ENCODE data around the gene PLCH2. TPM values are rescaled to one million over a fixed set of nuclear protein-coding genes. Genes with fewer than 3 reads are reported as not detected.

The PLCH2 gene
- total and polyA plus RNA-seq, 4 donors, result 2.1 to 7.9 (median 3.4) TPM

GRCh38 chr1:2479186-2479585 is 3.1 kb downstream of the PLCH2 start:
- Histone ChIP-seq H3K36me3 (ENCODE audit: control insufficient read depth in 4 of 4, insufficient read depth in 4 of 4, low read length in 4 of 4) (no peaks in the 10 kb centered on the region), H3K9me3 (ENCODE audit: control insufficient read depth in 4 of 4, insufficient read depth in 3 of 4, low read length in 3 of 4) (no peaks in the 10 kb centered on the region), H3K9ac (ENCODE audit: insufficient read depth in 1 of 2, low read length in 2 of 2) (no peak overlapping the region), H3K27ac (ENCODE audit: low read depth in 1 of 2, low read length in 1 of 2) (no peak overlapping the region), H3K4me3 (no peak overlapping the region), H3K4me1 (ENCODE audit: control insufficient read depth in 5 of 5, insufficient read depth in 5 of 5, low read length in 5 of 5) (peaks cover 0 to 8% (median 0%) of the 10 kb centered on the region in 5 donors), H3K27me3 (ENCODE audit: control insufficient read depth in 3 of 3, insufficient read depth in 3 of 3, low read length in 2 of 3) (no peaks in the 10 kb centered on the region)
- ATAC-seq (ENCODE audit: insufficient read depth, low FRiP score), result no peak
- 79 to 80% methylated on average over 20 of the region's 20 CpGs for WGBS, 2 donors
- TF ChIP-seq CTCF (IDR thresholded peaks at IDR 0.05; ENCODE audit: control extremely low read depth, extremely low read depth), result no peak
- DNase-seq, result no peak

GRCh38 chr1:2479618-2480017 is 3.5 kb downstream of the PLCH2 start:
- ATAC-seq (ENCODE audit: insufficient read depth, low FRiP score) (no peak), DNase-seq (no peak)
- TF ChIP-seq CTCF (IDR thresholded peaks at IDR 0.05; ENCODE audit: control extremely low read depth, extremely low read depth), result no peak
- H3K9ac ChIP-seq (ENCODE audit: insufficient read depth in 1 of 2, low read length in 2 of 2), result no peak overlapping the region
- no peaks in the 10 kb centered on the region for H3K27me3 ChIP-seq (ENCODE audit: control insufficient read depth in 3 of 3, insufficient read depth in 3 of 3, low read length in 2 of 3)
- no peak overlapping the region for H3K27ac ChIP-seq (ENCODE audit: low read depth in 1 of 2, low read length in 1 of 2)
- 87 to 92% methylated on average over 28 of the region's 28 CpGs for WGBS, 2 donors
- no peaks in the 10 kb centered on the region for H3K9me3 ChIP-seq (ENCODE audit: control insufficient read depth in 4 of 4, insufficient read depth in 3 of 4, low read length in 3 of 4)
- no peaks in the 10 kb centered on the region for H3K36me3 ChIP-seq (ENCODE audit: control insufficient read depth in 4 of 4, insufficient read depth in 4 of 4, low read length in 4 of 4)
- H3K4me3 ChIP-seq, result no peak overlapping the region
- H3K4me1 ChIP-seq (ENCODE audit: control insufficient read depth in 5 of 5, insufficient read depth in 5 of 5, low read length in 5 of 5), result peaks cover 0 to 6% (median 0%) of the 10 kb centered on the region in 5 donors

- Histone ChIP-seq H3K36me3 (ENCODE audit: control insufficient read depth in 4 of 4, insufficient read depth in 4 of 4, low read length in 4 of 4) (no peaks in the 10 kb centered on the region), H3K9ac (ENCODE audit: insufficient read depth in 1 of 2, low read length in 2 of 2) (no peak overlapping the region), H3K4me1 (ENCODE audit: control insufficient read depth in 5 of 5, insufficient read depth in 5 of 5, low read length in 5 of 5) (no peaks in the 10 kb centered on the region), H3K4me3 (no peak overlapping the region), H3K9me3 (ENCODE audit: control insufficient read depth in 4 of 4, insufficient read depth in 3 of 4, low read length in 3 of 4) (no peaks in the 10 kb centered on the region), H3K27ac (ENCODE audit: low read depth in 1 of 2, low read length in 1 of 2) (no peak overlapping the region), H3K27me3 (ENCODE audit: control insufficient read depth in 3 of 3, insufficient read depth in 3 of 3, low read length in 2 of 3) (no peaks in the 10 kb centered on the region)
- TF ChIP-seq CTCF (IDR thresholded peaks at IDR 0.05; ENCODE audit: control extremely low read depth, extremely low read depth), result no peak
- no peak for ATAC-seq (ENCODE audit: insufficient read depth, low FRiP score)
- WGBS, 2 donors, result 78 to 93% methylated on average over 18 of the region's 18 CpGs
- DNase-seq, result no peak
Measured at GRCh38 chr1:2480236-2480985, 4.3 kb downstream of the PLCH2 start.

GRCh38 chr1:2480986-2481364 is 4.9 kb downstream of the PLCH2 start:
- Histone ChIP-seq H3K4me3 (no peak overlapping the region), H3K27ac (ENCODE audit: low read depth in 1 of 2, low read length in 1 of 2) (no peak overlapping the region), H3K9me3 (ENCODE audit: control insufficient read depth in 4 of 4, insufficient read depth in 3 of 4, low read length in 3 of 4) (no peaks in the 10 kb centered on the region), H3K4me1 (ENCODE audit: control insufficient read depth in 5 of 5, insufficient read depth in 5 of 5, low read length in 5 of 5) (no peaks in the 10 kb centered on the region), H3K9ac (ENCODE audit: insufficient read depth in 1 of 2, low read length in 2 of 2) (no peak overlapping the region), H3K27me3 (ENCODE audit: control insufficient read depth in 3 of 3, insufficient read depth in 3 of 3, low read length in 2 of 3) (no peaks in the 10 kb centered on the region), H3K36me3 (ENCODE audit: control insufficient read depth in 4 of 4, insufficient read depth in 4 of 4, low read length in 4 of 4) (no peaks in the 10 kb centered on the region)
- ATAC-seq (ENCODE audit: insufficient read depth, low FRiP score) (no peak), DNase-seq (no peak)
- 90 to 94% methylated on average over 12 of the region's 12 CpGs for WGBS, 2 donors
- no peak for TF ChIP-seq CTCF (IDR thresholded peaks at IDR 0.05; ENCODE audit: control extremely low read depth, extremely low read depth)
